ENCODE measurements around the gene TRPM4.

DNA sequence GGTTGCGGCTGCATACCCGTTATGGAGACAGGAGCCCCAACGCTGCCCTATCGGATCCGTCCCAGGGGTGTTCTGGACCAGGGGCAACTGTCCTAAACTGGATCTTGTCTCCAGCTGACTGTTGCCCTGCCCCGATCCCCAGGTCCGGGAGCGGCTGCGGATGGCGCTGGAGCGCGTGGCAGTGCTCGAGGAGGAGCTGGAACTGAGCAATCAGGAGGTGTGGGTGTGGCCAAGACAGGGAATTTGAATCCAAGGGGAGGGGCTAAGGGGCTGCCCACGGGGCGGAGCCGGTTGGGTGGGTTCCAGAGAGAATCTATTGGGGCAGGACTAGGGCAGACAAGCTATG, 28.4 kb upstream of the TRPM4 start:
- TF ChIP-seq, protein P1, sequence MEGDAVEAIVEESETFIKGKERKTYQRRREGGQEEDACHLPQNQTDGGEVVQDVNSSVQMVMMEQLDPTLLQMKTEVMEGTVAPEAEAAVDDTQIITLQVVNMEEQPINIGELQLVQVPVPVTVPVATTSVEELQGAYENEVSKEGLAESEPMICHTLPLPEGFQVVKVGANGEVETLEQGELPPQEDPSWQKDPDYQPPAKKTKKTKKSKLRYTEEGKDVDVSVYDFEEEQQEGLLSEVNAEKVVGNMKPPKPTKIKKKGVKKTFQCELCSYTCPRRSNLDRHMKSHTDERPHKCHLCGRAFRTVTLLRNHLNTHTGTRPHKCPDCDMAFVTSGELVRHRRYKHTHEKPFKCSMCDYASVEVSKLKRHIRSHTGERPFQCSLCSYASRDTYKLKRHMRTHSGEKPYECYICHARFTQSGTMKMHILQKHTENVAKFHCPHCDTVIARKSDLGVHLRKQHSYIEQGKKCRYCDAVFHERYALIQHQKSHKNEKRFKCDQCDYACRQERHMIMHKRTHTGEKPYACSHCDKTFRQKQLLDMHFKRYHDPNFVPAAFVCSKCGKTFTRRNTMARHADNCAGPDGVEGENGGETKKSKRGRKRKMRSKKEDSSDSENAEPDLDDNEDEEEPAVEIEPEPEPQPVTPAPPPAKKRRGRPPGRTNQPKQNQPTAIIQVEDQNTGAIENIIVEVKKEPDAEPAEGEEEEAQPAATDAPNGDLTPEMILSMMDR (IDR thresholded peaks at IDR 0.05 in 8 of 11, conservative IDR thresholded peaks at IDR 0.05 in 3 of 11): no peak
- TF ChIP-seq POLR2A (IDR thresholded peaks at IDR 0.05): no peak
